DMS53 (cell line): Measurements from ENCODE around the gene IPO4.
"Not testable (repeated sequence)": the region's sequence is repeated elsewhere in the genome, so short reads cannot be mapped to it uniquely, and the experiment has no call there.

ENCODE experiments used
- DNase-seq: peaks from one replicate; lab custom pipeline; 2025; lab: John Stamatoyannopoulos, UW

The IPO4 gene

GRCh38 chr14:24216876-24217275 is 28.3 kb upstream of the IPO4 start:
- not testable (repeated sequence) for DNase-seq

GRCh38 chr14:24216345-24216699 is 27.7 kb upstream of the IPO4 start:
- no peak for DNase-seq

- peak; percentile 91 for DNase-seq
These were observed 27.1 kb upstream of the IPO4 start, which contains the start of gene MDP1 for GRCh38 chr14:24215495-24216344. Gene MDP1, minus strand, starts transcription at chr14:24216066. Its CDS starts 111 bp downstream, at chr14:24215955.

- DNase-seq = no peak
These were observed 25.4 kb upstream of the IPO4 start for GRCh38 chr14:24213866-24214662.

GRCh38 chr14:24212924-24213865 is 24.6 kb upstream of the IPO4 start, which contains the start of gene CHMP4A:
Gene CHMP4A, minus strand, starts transcription at chr14:24213488. Its CDS starts 49 bp downstream, at chr14:24213439.
- DNase-seq = peak; percentile 96

- DNase-seq = no peak
These were observed 22.7 kb upstream of the IPO4 start for GRCh38 chr14:24211311-24211710.

- no peak for DNase-seq
These were observed 19.0 kb upstream of the IPO4 start for GRCh38 chr14:24207625-24208024.

GRCh38 chr14:24207104-24207551 is 18.5 kb upstream of the IPO4 start:
- DNase-seq = no peak

GRCh38 chr14:24206260-24207103 is 17.9 kb upstream of the IPO4 start:
- no peak for DNase-seq

- no peak for DNase-seq
These were observed 15.8 kb upstream of the IPO4 start for GRCh38 chr14:24204163-24205146.

GRCh38 chr14:24203249-24203886 is 14.8 kb upstream of the IPO4 start:
- not testable (repeated sequence) for DNase-seq

GRCh38 chr14:24202538-24202937 is 13.9 kb upstream of the IPO4 start:
- not testable (repeated sequence) for DNase-seq

GRCh38 chr14:24198814-24199524 is 10.4 kb upstream of the IPO4 start:
- DNase-seq = no peak

- DNase-seq = no peak
These were observed 8.4 kb upstream of the IPO4 start for GRCh38 chr14:24197056-24197450.

GRCh38 chr14:24196071-24197055 is 7.7 kb upstream of the IPO4 start:
- peak; percentile 52 for DNase-seq

GRCh38 chr14:24195186-24196070 is 6.8 kb upstream of the IPO4 start, which contains the start of gene TM9SF1:
Gene TM9SF1, minus strand, starts transcription at chr14:24195441. Its CDS starts 422 bp downstream, at chr14:24195019.
- peak; percentile 91 for DNase-seq
